ENCODE measurements around the gene CLDN16.

GRCh38 chr3:190338717-190339116, 49.2 kb upstream of the CLDN16 start:
- TF ChIP-seq CTCF (IDR thresholded peaks at IDR 0.05; ENCODE audit: low read depth, low read length, poor library complexity, severe bottlenecking) (no peak), EZH2phosphoT487 (IDR thresholded peaks at IDR 0.05; ENCODE audit: borderline replicate concordance, low read length) (no peak)
